ENCODE measurements around the gene RHBDL3.

GRCh38 chr17:32268734-32269288 lies 3.2 kb downstream of the RHBDL3 start:
- TF ChIP-seq CTCF (IDR thresholded peaks at IDR 0.05) (no peak), POLR2A (IDR thresholded peaks at IDR 0.05) (no peak)

All from ovary (tissue), 3 donors.